A549 (cell line): Measurements from ENCODE around the gene ATP2A3. TPM values are rescaled to one million over a fixed set of nuclear protein-coding genes. Genes with fewer than 3 reads are reported as not detected.

Source experiments
- ATAC-seq, 2 experiments: fragments of 200-7000 bp in 1 of 2; fragments of >200 bp in 1 of 2; cut with Nextera tagmentation in 1 of 2; cut with Tn5 transposase in 1 of 2; 3 replicates each; pipeline versions ENCODE4 v1.8.0 to v1.9.1; 2018 to 2020; ENCODE audit warnings: mild to moderate bottlenecking in 1 of 2, moderate library complexity in 1 of 2
- CTCF ChIA-PET: fragments of 300-600 bp; sonication (Branson Sonifier 250); formaldehyde crosslinking; extraction: SDS; loops from one replicate; lab custom pipeline; 2021; ENCODE audit warnings: antibody characterized with exemption, inconsistent platforms; lab: Yijun Ruan, JAX
- POLR2A ChIA-PET: fragments of 350-600 bp; formaldehyde crosslinking; extraction: SDS; loops from one replicate; lab custom pipeline; 2021; ENCODE audit warnings: antibody characterized with exemption, inconsistent platforms; lab: Yijun Ruan, JAX
- DNase-seq, 2 experiments: peaks; one replicate each; pipeline versions ENCODE4 v3.0.0 to v3.0.0-alpha.2; 2011 to 2016; ENCODE audit warnings: low read depth in 1 of 2, low spot score in 1 of 2
- FAIRE-seq: peaks from 2 replicates; lab custom pipeline; 2011; peaks lifted over from hg19 to GRCh38; lab: Jason Lieb, UNC
- H3K27ac ChIP-seq, 2 experiments: fragments of >200 bp; sonication (Bioruptor Twin); formaldehyde crosslinking; 3 replicates each; pipeline ENCODE4 v1.5.1; 2016 to 2017
- H3K4me1 ChIP-seq: fragments of >200 bp; sonication (Bioruptor Twin); formaldehyde crosslinking; 3 replicates; pipeline ENCODE4 v1.6.1; 2016
- H3K4me2 ChIP-seq: fragments of >200 bp; sonication (Bioruptor Twin); formaldehyde crosslinking; 3 replicates; pipeline ENCODE4 v1.6.1; 2016
- H3K4me3 ChIP-seq: fragments of >200 bp; sonication (Bioruptor Twin); formaldehyde crosslinking; 3 replicates; pipeline ENCODE4 v1.5.1; 2016
- H3K9me3 ChIP-seq: fragments of >200 bp; sonication (Bioruptor Twin); formaldehyde crosslinking; 3 replicates; pipeline ENCODE4 v1.6.1; 2016
- BHLHE40 ChIP-seq: IDR thresholded peaks from 2 replicates; pipeline ENCODE4 v1.6.1; 2012; ENCODE audit warnings: low read depth, low read length, inconsistent platforms
- CBX8 ChIP-seq: fragments of 200-600 bp; sonication (generic); IDR thresholded peaks from 2 replicates; pipeline ENCODE4 v1.6.1; 2016
- CEBPB ChIP-seq, 2 experiments: fragments of >200 bp in 1 of 2; sonication (Bioruptor Twin) in 1 of 2; formaldehyde crosslinking in 1 of 2; IDR thresholded peaks; 2 replicates each; pipeline ENCODE4 v1.6.1; 2012 to 2016
- CHD2 ChIP-seq: fragments of 150-350 bp; IDR thresholded peaks from 2 replicates; pipeline ENCODE4 v1.6.1; 2014; ENCODE audit warnings: low read length; ENCODE audit not compliant: partially characterized antibody
- EHF ChIP-seq: fragments of 250-450 bp; sonication (Bioruptor Pico); IDR thresholded peaks from 2 replicates; pipeline ENCODE4 v1.5.0; 2020; ENCODE audit warnings: mild to moderate bottlenecking
- EHMT2 ChIP-seq: fragments of 200-600 bp; sonication (generic); IDR thresholded peaks from 2 replicates; pipeline ENCODE4 v1.6.1; 2016; ENCODE audit warnings: antibody characterized with exemption, low read depth, mild to moderate bottlenecking, moderate library complexity
- EP300 ChIP-seq, 2 experiments: fragments of >200 bp; sonication (Bioruptor Twin); formaldehyde crosslinking; IDR thresholded peaks; 2 replicates in 1 of 2; 3 replicates in 1 of 2; pipeline ENCODE4 v1.6.1; 2016 to 2017
- ESRRA ChIP-seq: fragments of 150-350 bp; IDR thresholded peaks from 2 replicates; pipeline ENCODE4 v1.6.1; 2014; ENCODE audit warnings: mild to moderate bottlenecking, low read length, borderline replicate concordance
- GATA3 ChIP-seq: IDR thresholded peaks from 2 replicates; pipeline ENCODE4 v1.6.1; 2012; ENCODE audit warnings: borderline replicate concordance
- HEYL ChIP-seq: fragments of 250-450 bp; sonication (Bioruptor Pico); IDR thresholded peaks from 2 replicates; pipeline ENCODE4 v1.8.0; 2021; ENCODE audit warnings: mild to moderate bottlenecking, moderate library complexity
- HOXA7 ChIP-seq: fragments of 250-450 bp; sonication (Bioruptor Pico); IDR thresholded peaks from 2 replicates; pipeline ENCODE4 v1.5.0; 2020; ENCODE audit warnings: mild to moderate bottlenecking, moderate library complexity
- JUN ChIP-seq, 2 experiments: fragments of >200 bp; sonication (Bioruptor Twin); formaldehyde crosslinking; IDR thresholded peaks; 2 replicates in 1 of 2; 3 replicates in 1 of 2; pipeline ENCODE4 v1.6.1; 2016 to 2017
- MYC ChIP-seq: IDR thresholded peaks from 2 replicates; pipeline ENCODE4 v1.6.1; 2012; ENCODE audit warnings: mild to moderate bottlenecking, inconsistent platforms, low read length, improper control_type of control experiment, borderline replicate concordance
- POLR2AphosphoS2 ChIP-seq: conservative IDR thresholded peaks from 2 replicates; pipeline ENCODE4 v1.6.1; 2012; ENCODE audit warnings: low read length, improper control_type of control experiment, inconsistent platforms
- RAD21 ChIP-seq, 2 experiments: fragments of >200 bp in 1 of 2; sonication (Bioruptor Twin) in 1 of 2; formaldehyde crosslinking in 1 of 2; IDR thresholded peaks in 1 of 2; conservative IDR thresholded peaks in 1 of 2; 2 replicates in 1 of 2; 3 replicates in 1 of 2; pipeline ENCODE4 v1.6.1; 2012 to 2018; ENCODE audit warnings: inconsistent platforms in 1 of 2
- TFCP2L1 ChIP-seq: fragments of 250-450 bp; sonication (Bioruptor Pico); IDR thresholded peaks from 2 replicates; pipeline ENCODE4 v1.5.0; 2021; ENCODE audit warnings: mild to moderate bottlenecking
- ZC3H11A ChIP-seq: fragments of 450-650 bp; IDR thresholded peaks from 2 replicates; pipeline ENCODE4 v1.6.1; 2014; ENCODE audit warnings: antibody characterized with exemption, mild to moderate bottlenecking
- WGBS: methylation state at CpG from one replicate; pipeline ENCODE4 v1.1.6; 2017; ENCODE audit errors: missing lambda C conversion rate; 5-methylcytosine and 5-hydroxymethylcytosine counted together
- polyA plus RNA-seq, 4 experiments: library from polyadenylated mRNA; depleted of rRNA in 3 of 4; stranded (reverse); fragments of >200 nt; fragmentation: RNase III in 1 of 4; extraction: RNeasy Plus Mini Kit Qiagen cat#74134 plus additional on column Dnase treatment in 1 of 4; gene quantifications; 2 replicates in 3 of 4; 3 replicates in 1 of 4; pipeline ENCODE4 v1.2.3, GENCODE V29; 2011 to 2017
- TF ChIP-seq, protein P1 (sequence below): IDR thresholded peaks from 2 replicates; pipeline ENCODE4 v1.6.1; 2012
- TF ChIP-seq, protein P2 (sequence below): fragments of 200-600 bp; sonication (generic); IDR thresholded peaks from 2 replicates; pipeline ENCODE4 v1.6.1; 2016; ENCODE audit warnings: antibody characterized with exemption, mild to moderate bottlenecking, moderate library complexity
- TF ChIP-seq, protein P3 (sequence below): fragments of 250-450 bp; sonication (Bioruptor Pico); IDR thresholded peaks from 2 replicates; pipeline ENCODE4 v1.5.0; 2020; ENCODE audit warnings: low read depth, mild to moderate bottlenecking, moderate library complexity
- TF ChIP-seq, protein P4 (sequence below): fragments of >200 bp; sonication (Bioruptor Twin); formaldehyde crosslinking; IDR thresholded peaks from 3 replicates; pipeline ENCODE4 v1.6.1; 2016
- TF ChIP-seq, protein P5 (sequence below): IDR thresholded peaks from 2 replicates; pipeline ENCODE4 v1.6.1; 2012

ATP2A3 gene
- polyA plus RNA-seq, 2 of the 4 experiments (the other 2 are of a cell fraction): 3.1 to 5.5 TPM

DNA sequence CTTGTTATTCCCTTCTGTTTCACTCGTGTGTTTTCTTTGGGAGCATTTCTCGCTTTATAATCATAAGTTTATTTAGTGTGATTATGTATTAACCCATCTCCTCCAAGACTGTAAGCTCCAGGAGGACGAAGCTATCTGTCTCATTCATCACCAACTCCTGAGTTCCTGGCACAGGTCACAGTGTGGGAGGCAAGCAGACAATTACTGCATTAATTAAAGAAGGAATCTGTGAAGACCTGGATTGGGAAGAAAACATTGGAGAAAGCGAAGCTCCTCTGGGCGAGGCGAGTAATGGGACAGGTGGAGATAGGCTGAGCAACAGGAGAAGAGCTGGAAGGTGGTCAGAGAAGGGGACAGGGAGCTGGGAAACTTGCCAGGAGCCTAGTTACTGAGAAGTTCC lies 63.6 kb downstream of the ATP2A3 start:
- TF ChIP-seq RAD21 (conservative IDR thresholded peaks at IDR 0.05 in 1 of 2, IDR thresholded peaks at IDR 0.05 in 1 of 2) (no peak), JUN (IDR thresholded peaks at IDR 0.05) (no peak), GATA3 (no peak), CEBPB (IDR thresholded peaks at IDR 0.05) (no peak), ZC3H11A (no peak), EHMT2 (no peak), EHF (CRISPR knock-in tag) (no peak), TFCP2L1 (CRISPR knock-in tag) (no peak), CBX8 (no peak)
- TF ChIP-seq, protein P1, sequence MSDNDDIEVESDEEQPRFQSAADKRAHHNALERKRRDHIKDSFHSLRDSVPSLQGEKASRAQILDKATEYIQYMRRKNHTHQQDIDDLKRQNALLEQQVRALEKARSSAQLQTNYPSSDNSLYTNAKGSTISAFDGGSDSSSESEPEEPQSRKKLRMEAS: no peak
- TF ChIP-seq, protein P2, sequence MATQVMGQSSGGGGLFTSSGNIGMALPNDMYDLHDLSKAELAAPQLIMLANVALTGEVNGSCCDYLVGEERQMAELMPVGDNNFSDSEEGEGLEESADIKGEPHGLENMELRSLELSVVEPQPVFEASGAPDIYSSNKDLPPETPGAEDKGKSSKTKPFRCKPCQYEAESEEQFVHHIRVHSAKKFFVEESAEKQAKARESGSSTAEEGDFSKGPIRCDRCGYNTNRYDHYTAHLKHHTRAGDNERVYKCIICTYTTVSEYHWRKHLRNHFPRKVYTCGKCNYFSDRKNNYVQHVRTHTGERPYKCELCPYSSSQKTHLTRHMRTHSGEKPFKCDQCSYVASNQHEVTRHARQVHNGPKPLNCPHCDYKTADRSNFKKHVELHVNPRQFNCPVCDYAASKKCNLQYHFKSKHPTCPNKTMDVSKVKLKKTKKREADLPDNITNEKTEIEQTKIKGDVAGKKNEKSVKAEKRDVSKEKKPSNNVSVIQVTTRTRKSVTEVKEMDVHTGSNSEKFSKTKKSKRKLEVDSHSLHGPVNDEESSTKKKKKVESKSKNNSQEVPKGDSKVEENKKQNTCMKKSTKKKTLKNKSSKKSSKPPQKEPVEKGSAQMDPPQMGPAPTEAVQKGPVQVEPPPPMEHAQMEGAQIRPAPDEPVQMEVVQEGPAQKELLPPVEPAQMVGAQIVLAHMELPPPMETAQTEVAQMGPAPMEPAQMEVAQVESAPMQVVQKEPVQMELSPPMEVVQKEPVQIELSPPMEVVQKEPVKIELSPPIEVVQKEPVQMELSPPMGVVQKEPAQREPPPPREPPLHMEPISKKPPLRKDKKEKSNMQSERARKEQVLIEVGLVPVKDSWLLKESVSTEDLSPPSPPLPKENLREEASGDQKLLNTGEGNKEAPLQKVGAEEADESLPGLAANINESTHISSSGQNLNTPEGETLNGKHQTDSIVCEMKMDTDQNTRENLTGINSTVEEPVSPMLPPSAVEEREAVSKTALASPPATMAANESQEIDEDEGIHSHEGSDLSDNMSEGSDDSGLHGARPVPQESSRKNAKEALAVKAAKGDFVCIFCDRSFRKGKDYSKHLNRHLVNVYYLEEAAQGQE: no peak
- whole genome bisulfite sequencing: 45% methylated on average over 6 of the region's 6 CpGs
- H3K4me2 ChIP-seq: peak overlapping the region; percentile 14; the same call in 1 of the 3 replicates
- H3K4me3 ChIP-seq: no peak overlapping the region
- H3K4me1 ChIP-seq: peaks cover 7% of the 10 kb centered on the region; the same call in 2 of the 3 replicates
- no peak for FAIRE-seq
- ChIA-PET CTCF (interaction anchor here (1.4 to 16.6 kb wide), 4 partner anchors 16 to 163 kb away, joined by 3 to 256 read pairs (median 6); partner anchors contain the start of gene P2RX1), POLR2A (no interaction called here)
- H3K9me3 ChIP-seq: no peaks in the 10 kb centered on the region
- no peak overlapping the region for H3K27ac ChIP-seq
- ATAC-seq: no peak
- no peak for DNase-seq

DNA sequence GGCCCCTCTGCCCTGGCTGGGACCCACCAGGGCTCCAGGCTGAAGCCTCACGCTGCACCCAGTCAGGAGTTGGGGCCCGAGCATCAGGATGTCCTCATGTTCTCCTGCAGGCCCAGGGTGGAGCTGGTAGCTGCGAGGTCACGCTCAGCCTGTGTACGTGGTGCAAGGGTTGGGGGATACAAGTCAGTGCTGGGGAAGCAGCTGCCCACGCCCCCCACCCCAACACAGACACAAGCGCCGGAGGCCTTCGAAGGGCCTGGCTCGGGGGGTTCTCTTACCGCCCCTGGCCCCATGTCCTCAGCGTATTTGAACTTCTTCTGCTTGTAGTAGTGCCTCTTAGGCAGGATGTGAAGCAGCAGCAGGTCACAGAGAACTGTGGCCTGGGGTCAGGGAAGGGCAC lies 66.5 kb downstream of the ATP2A3 start:
- no peak overlapping the region for H3K27ac ChIP-seq
- H3K4me1 ChIP-seq: peaks cover 24% of the 10 kb centered on the region
- DNase-seq (no peak), FAIRE-seq (no peak), ATAC-seq (no peak)
- WGBS: 91% methylated on average over 5 of the region's 12 CpGs
- H3K4me2 ChIP-seq: no peak overlapping the region
- TF ChIP-seq, protein P3, sequence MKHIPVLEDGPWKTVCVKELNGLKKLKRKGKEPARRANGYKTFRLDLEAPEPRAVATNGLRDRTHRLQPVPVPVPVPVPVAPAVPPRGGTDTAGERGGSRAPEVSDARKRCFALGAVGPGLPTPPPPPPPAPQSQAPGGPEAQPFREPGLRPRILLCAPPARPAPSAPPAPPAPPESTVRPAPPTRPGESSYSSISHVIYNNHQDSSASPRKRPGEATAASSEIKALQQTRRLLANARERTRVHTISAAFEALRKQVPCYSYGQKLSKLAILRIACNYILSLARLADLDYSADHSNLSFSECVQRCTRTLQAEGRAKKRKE (CRISPR knock-in tag): no peak
- TF ChIP-seq POLR2AphosphoS2: no peak
- TF ChIP-seq BHLHE40: no peak
- TF ChIP-seq EP300 (IDR thresholded peaks at IDR 0.05): no peak
- TF ChIP-seq, protein P4, sequence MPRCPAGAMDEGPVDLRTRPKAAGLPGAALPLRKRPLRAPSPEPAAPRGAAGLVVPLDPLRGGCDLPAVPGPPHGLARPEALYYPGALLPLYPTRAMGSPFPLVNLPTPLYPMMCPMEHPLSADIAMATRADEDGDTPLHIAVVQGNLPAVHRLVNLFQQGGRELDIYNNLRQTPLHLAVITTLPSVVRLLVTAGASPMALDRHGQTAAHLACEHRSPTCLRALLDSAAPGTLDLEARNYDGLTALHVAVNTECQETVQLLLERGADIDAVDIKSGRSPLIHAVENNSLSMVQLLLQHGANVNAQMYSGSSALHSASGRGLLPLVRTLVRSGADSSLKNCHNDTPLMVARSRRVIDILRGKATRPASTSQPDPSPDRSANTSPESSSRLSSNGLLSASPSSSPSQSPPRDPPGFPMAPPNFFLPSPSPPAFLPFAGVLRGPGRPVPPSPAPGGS: no peak
- no peak for TF ChIP-seq HOXA7 (CRISPR knock-in tag)
- TF ChIP-seq HEYL (CRISPR knock-in tag): no peak
- TF ChIP-seq, protein P5, sequence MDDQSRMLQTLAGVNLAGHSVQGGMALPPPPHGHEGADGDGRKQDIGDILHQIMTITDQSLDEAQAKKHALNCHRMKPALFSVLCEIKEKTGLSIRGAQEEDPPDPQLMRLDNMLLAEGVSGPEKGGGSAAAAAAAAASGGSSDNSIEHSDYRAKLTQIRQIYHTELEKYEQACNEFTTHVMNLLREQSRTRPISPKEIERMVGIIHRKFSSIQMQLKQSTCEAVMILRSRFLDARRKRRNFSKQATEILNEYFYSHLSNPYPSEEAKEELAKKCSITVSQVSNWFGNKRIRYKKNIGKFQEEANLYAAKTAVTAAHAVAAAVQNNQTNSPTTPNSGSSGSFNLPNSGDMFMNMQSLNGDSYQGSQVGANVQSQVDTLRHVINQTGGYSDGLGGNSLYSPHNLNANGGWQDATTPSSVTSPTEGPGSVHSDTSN: no peak
- TF ChIP-seq CHD2: no peak
- no peak for TF ChIP-seq ESRRA
- no peak for TF ChIP-seq EHF (CRISPR knock-in tag)
- no peak for TF ChIP-seq MYC
- no peak overlapping the region for H3K4me3 ChIP-seq
- CTCF ChIA-PET: interaction anchor here (0.5 to 16.6 kb wide), 10 partner anchors 9 to 1324 kb away, joined by 3 to 256 read pairs (median 4); partner anchors contain the start of gene P2RX1
- POLR2A ChIA-PET: no interaction called here
- H3K9me3 ChIP-seq: no peaks in the 10 kb centered on the region
